GM10248 (cell line): ENCODE data around the gene SLC22A23.
"Not testable (repeated sequence)": the region's sequence is repeated elsewhere in the genome, so short reads cannot be mapped to it uniquely, and the experiment has no call there.

Experiments
- CTCF ChIA-PET: fragments of 300-600 bp; sonication (Branson Sonifier 250); formaldehyde crosslinking; extraction: SDS; loops from one replicate; lab custom pipeline; 2021; ENCODE audit warnings: antibody characterized with exemption; lab: Yijun Ruan, JAX
- POLR2A ChIA-PET: fragments of 350-650 bp; sonication (Branson Sonifier 250); formaldehyde crosslinking; extraction: SDS; loops from one replicate; lab custom pipeline; 2020; ENCODE audit warnings: antibody characterized with exemption; lab: Yijun Ruan, JAX
- DNase-seq: peaks from one replicate; pipeline ENCODE4 v3.0.0; 2012; ENCODE audit errors: extremely low spot score
- CTCF ChIP-seq: IDR thresholded peaks from 2 replicates; pipeline ENCODE4 v1.5.1; 2012; ENCODE audit warnings: mild to moderate bottlenecking, low read depth; ENCODE audit errors: extremely low read depth, missing control alignments, control extremely low read depth

The SLC22A23 gene

GRCh38 chr6:3386374-3386857, 70.4 kb downstream of the SLC22A23 start:
- TF ChIP-seq CTCF = no peak
- POLR2A ChIA-PET = no interaction called here
- CTCF ChIA-PET = no interaction called here
- no peak for DNase-seq

- POLR2A ChIA-PET = no interaction called here
- DNase-seq = no peak
- TF ChIP-seq CTCF = no peak
- CTCF ChIA-PET = no interaction called here
These were observed 71.1 kb downstream of the SLC22A23 start for GRCh38 chr6:3385660-3386151.

- DNase-seq, POLR2A ChIA-PET, CTCF ChIA-PET: not testable (repeated sequence)
These were observed 71.7 kb downstream of the SLC22A23 start for GRCh38 chr6:3385181-3385580.

GRCh38 chr6:3384241-3385143, 72.4 kb downstream of the SLC22A23 start:
- TF ChIP-seq CTCF = no peak
- CTCF ChIA-PET = interaction anchor here (1.8 kb wide), 1 partner anchor 348 kb away, joined by 4 read pairs; no protein-coding TSS in a partner anchor
- DNase-seq = no peak
- POLR2A ChIA-PET = no interaction called here

- no peak for TF ChIP-seq CTCF
- ChIA-PET CTCF (interaction anchor here (1.0 to 1.8 kb wide), 3 partner anchors 13 to 349 kb away, joined by 4 to 5 read pairs (median 4); no protein-coding TSS in a partner anchor), POLR2A (interaction anchor here (0.6 kb wide), 1 partner anchor 53 kb away, joined by 3 read pairs; no protein-coding TSS in a partner anchor)
- DNase-seq = peak; percentile 61
These were observed 73.3 kb downstream of the SLC22A23 start for GRCh38 chr6:3383525-3383924.

- no peak for TF ChIP-seq CTCF
- no peak for DNase-seq
- ChIA-PET POLR2A (interaction anchor here (0.6 kb wide), 1 partner anchor 53 kb away, joined by 3 read pairs; no protein-coding TSS in a partner anchor), CTCF (interaction anchor here (0.8 to 1.8 kb wide), 7 partner anchors 10 to 350 kb away, joined by 3 to 5 read pairs (median 4); no protein-coding TSS in a partner anchor)
These were observed 74.2 kb downstream of the SLC22A23 start for GRCh38 chr6:3382326-3383279.
